ENCODE data around the gene TARS2.

DNA sequence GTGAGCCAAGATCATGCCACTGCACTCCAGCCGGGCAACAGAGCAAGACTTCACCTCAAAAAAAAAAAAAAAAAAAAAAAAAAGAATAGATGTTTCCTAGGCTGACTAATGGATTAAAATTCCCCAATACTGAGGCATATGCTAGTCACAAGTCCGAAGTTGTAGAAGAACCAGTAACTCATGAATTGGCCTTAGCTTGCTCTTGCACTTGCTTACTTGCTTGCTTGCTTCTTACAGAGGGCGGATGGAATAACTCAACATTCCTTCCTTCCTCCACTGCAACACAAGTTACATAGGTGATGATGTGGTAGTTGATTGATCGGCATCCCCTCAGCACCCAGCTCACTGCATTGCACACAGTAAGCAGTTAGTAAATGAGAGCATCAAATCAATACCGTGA lies 2.8 kb upstream of the TARS2 start:
- no peak for TF ChIP-seq EZH2 (IDR thresholded peaks at IDR 0.05)
- no peak for TF ChIP-seq POLR2AphosphoS5 (IDR thresholded peaks at IDR 0.05; ENCODE audit: borderline replicate concordance, low read depth, low read length)

Data from SK-N-MC (cell line).